Measurements from ENCODE around the gene CNTN1. TPM values are rescaled to one million over a fixed set of nuclear protein-coding genes. Genes with fewer than 3 reads are reported as not detected.

Gene CNTN1
- polyA plus RNA-seq, 1 donor from 2014 or later, result 101 TPM

DNA sequence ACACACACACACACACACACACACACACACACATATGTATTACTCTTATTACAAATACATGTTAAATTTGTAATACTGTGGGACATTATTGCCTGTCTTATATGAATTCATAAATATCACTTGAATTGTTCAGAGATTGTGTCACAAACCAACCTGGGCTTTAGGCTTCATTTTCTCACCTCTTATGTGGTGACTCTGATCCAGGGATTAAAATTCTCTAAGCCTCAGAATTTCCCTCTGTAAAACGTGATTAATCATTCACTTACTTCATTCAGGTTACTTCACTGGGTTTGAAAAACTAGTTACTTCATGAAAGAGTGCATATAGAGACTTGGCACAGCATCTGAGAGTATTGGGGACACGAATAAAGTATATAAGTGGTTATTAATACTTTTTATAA is 255.6 kb downstream of the CNTN1 start:
- Histone ChIP-seq H3K9me2 (ENCODE audit: insufficient read depth, low read length) (no peaks in the 10 kb centered on the region), H2AFZ (ENCODE audit: low read depth, low read length) (no peak overlapping the region), H3K79me2 (replicated peaks; ENCODE audit: insufficient read depth, low read length) (no peaks in the 10 kb centered on the region), H3K27me3 (ENCODE audit: insufficient read depth, low read depth, low read length) (no peaks in the 10 kb centered on the region), H3F3A (ENCODE audit: insufficient read depth, low read length, poor library complexity, severe bottlenecking) (no peaks in the 10 kb centered on the region), H3K36me3 (ENCODE audit: insufficient read depth, low read length) (no peaks in the 10 kb centered on the region), H3K4me3 (ENCODE audit: low read length) (no peak overlapping the region), H3K9ac (ENCODE audit: low read length) (no peak overlapping the region), H3K27ac (ENCODE audit: low read length) (no peak overlapping the region), H3K4me2 (ENCODE audit: low read length) (no peak overlapping the region), H4K20me1 (ENCODE audit: insufficient read depth) (no peaks in the 10 kb centered on the region), H3K9me3 (ENCODE audit: low read length) (no peaks in the 10 kb centered on the region)
- TF ChIP-seq RAD21 (conservative IDR thresholded peaks at IDR 0.05) (no peak), SMC3 (conservative IDR thresholded peaks at IDR 0.05; ENCODE audit: poor library complexity) (no peak), EZH2 (IDR thresholded peaks at IDR 0.05; ENCODE audit: borderline replicate concordance, insufficient read depth, low read length, poor library complexity, severe bottlenecking) (no peak), POLR2AphosphoS5 (IDR thresholded peaks at IDR 0.05) (no peak), EP300 (conservative IDR thresholded peaks at IDR 0.05; ENCODE audit: poor library complexity, severe bottlenecking) (no peak), TAF1 (IDR thresholded peaks at IDR 0.05; ENCODE audit: low read depth) (no peak), MXI1 (conservative IDR thresholded peaks at IDR 0.05; ENCODE audit: poor library complexity, severe bottlenecking) (no peak)
- TF ChIP-seq, protein P1, sequence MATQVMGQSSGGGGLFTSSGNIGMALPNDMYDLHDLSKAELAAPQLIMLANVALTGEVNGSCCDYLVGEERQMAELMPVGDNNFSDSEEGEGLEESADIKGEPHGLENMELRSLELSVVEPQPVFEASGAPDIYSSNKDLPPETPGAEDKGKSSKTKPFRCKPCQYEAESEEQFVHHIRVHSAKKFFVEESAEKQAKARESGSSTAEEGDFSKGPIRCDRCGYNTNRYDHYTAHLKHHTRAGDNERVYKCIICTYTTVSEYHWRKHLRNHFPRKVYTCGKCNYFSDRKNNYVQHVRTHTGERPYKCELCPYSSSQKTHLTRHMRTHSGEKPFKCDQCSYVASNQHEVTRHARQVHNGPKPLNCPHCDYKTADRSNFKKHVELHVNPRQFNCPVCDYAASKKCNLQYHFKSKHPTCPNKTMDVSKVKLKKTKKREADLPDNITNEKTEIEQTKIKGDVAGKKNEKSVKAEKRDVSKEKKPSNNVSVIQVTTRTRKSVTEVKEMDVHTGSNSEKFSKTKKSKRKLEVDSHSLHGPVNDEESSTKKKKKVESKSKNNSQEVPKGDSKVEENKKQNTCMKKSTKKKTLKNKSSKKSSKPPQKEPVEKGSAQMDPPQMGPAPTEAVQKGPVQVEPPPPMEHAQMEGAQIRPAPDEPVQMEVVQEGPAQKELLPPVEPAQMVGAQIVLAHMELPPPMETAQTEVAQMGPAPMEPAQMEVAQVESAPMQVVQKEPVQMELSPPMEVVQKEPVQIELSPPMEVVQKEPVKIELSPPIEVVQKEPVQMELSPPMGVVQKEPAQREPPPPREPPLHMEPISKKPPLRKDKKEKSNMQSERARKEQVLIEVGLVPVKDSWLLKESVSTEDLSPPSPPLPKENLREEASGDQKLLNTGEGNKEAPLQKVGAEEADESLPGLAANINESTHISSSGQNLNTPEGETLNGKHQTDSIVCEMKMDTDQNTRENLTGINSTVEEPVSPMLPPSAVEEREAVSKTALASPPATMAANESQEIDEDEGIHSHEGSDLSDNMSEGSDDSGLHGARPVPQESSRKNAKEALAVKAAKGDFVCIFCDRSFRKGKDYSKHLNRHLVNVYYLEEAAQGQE (IDR thresholded peaks at IDR 0.05; ENCODE audit: borderline replicate concordance), result no peak
- TF ChIP-seq, protein P2, sequence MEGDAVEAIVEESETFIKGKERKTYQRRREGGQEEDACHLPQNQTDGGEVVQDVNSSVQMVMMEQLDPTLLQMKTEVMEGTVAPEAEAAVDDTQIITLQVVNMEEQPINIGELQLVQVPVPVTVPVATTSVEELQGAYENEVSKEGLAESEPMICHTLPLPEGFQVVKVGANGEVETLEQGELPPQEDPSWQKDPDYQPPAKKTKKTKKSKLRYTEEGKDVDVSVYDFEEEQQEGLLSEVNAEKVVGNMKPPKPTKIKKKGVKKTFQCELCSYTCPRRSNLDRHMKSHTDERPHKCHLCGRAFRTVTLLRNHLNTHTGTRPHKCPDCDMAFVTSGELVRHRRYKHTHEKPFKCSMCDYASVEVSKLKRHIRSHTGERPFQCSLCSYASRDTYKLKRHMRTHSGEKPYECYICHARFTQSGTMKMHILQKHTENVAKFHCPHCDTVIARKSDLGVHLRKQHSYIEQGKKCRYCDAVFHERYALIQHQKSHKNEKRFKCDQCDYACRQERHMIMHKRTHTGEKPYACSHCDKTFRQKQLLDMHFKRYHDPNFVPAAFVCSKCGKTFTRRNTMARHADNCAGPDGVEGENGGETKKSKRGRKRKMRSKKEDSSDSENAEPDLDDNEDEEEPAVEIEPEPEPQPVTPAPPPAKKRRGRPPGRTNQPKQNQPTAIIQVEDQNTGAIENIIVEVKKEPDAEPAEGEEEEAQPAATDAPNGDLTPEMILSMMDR (IDR thresholded peaks at IDR 0.05; ENCODE audit: poor library complexity, severe bottlenecking), result no peak

- H4K20me1 ChIP-seq (ENCODE audit: insufficient read depth), result no peaks in the 10 kb centered on the region
- H3K36me3 ChIP-seq (ENCODE audit: insufficient read depth, low read length), result no peaks in the 10 kb centered on the region
- no peaks in the 10 kb centered on the region for H3K79me2 ChIP-seq (replicated peaks; ENCODE audit: insufficient read depth, low read length)
- no peak overlapping the region for H2AFZ ChIP-seq (ENCODE audit: low read depth, low read length)
- no peaks in the 10 kb centered on the region for H3K27me3 ChIP-seq (ENCODE audit: insufficient read depth, low read depth, low read length)
- H3K27ac ChIP-seq (ENCODE audit: low read length), result no peak overlapping the region
- no peaks in the 10 kb centered on the region for H3K9me3 ChIP-seq (ENCODE audit: low read length)
- no peak overlapping the region for H3K4me2 ChIP-seq (ENCODE audit: low read length)
- H3K9me2 ChIP-seq (ENCODE audit: insufficient read depth, low read length), result no peaks in the 10 kb centered on the region
- no peak for TF ChIP-seq RAD21 (conservative IDR thresholded peaks at IDR 0.05)
- TF ChIP-seq, protein P1 (IDR thresholded peaks at IDR 0.05; ENCODE audit: borderline replicate concordance), result no peak
- TF ChIP-seq MXI1 (conservative IDR thresholded peaks at IDR 0.05; ENCODE audit: poor library complexity, severe bottlenecking), result no peak
- no peak for TF ChIP-seq EP300 (conservative IDR thresholded peaks at IDR 0.05; ENCODE audit: poor library complexity, severe bottlenecking)
- no peak for TF ChIP-seq SMC3 (conservative IDR thresholded peaks at IDR 0.05; ENCODE audit: poor library complexity)
- no peak for TF ChIP-seq EZH2 (IDR thresholded peaks at IDR 0.05; ENCODE audit: borderline replicate concordance, insufficient read depth, low read length, poor library complexity, severe bottlenecking)
- no peak for TF ChIP-seq POLR2AphosphoS5 (IDR thresholded peaks at IDR 0.05)
- no peak for TF ChIP-seq TAF1 (IDR thresholded peaks at IDR 0.05; ENCODE audit: low read depth)
- TF ChIP-seq, protein P2 (IDR thresholded peaks at IDR 0.05; ENCODE audit: poor library complexity, severe bottlenecking), result no peak
- H3F3A ChIP-seq (ENCODE audit: insufficient read depth, low read length, poor library complexity, severe bottlenecking), result no peaks in the 10 kb centered on the region
- no peak overlapping the region for H3K9ac ChIP-seq (ENCODE audit: low read length)
- no peak overlapping the region for H3K4me3 ChIP-seq (ENCODE audit: low read length)
Measured at GRCh38 chr12:40953076-40953475, 260.8 kb downstream of the CNTN1 start.

Measured in neural cell (in vitro differentiated cells).